ENCODE measurements around the gene EML5.

Gene EML5

GRCh38 chr14:88599326-88599725 is 193.4 kb downstream of the EML5 start:
- H3K36me3 ChIP-seq (ENCODE audit: control insufficient read depth, insufficient read depth, low read length) = no peaks in the 10 kb centered on the region

GRCh38 chr14:88598097-88598675 is 194.6 kb downstream of the EML5 start:
- Histone ChIP-seq H3K27me3 (ENCODE audit: control insufficient read depth, insufficient read depth, low read length) (no peaks in the 10 kb centered on the region), H3K4me2 (ENCODE audit: low read length) (no peak overlapping the region), H3K4me1 (no peaks in the 10 kb centered on the region), H3K9ac (no peak overlapping the region), H3K27ac (no peak overlapping the region), H3K36me3 (ENCODE audit: control insufficient read depth, insufficient read depth, low read length) (no peaks in the 10 kb centered on the region), H2AFZ (no peak overlapping the region), H3K9me3 (ENCODE audit: control insufficient read depth, low read length) (no peaks in the 10 kb centered on the region), H3K4me3 (ENCODE audit: low read depth, low read length) (no peak overlapping the region), H3K79me2 (peaks cover 20% of the 10 kb centered on the region)
- TF ChIP-seq CTCF (IDR thresholded peaks at IDR 0.05) = no peak

More at GRCh38 chr14:88599326-88599725, 193.4 kb downstream of the EML5 start:
- no peaks in the 10 kb centered on the region for H3K9me3 ChIP-seq (ENCODE audit: control insufficient read depth, low read length)
- TF ChIP-seq CTCF (IDR thresholded peaks at IDR 0.05) = no peak
- H3K4me3 ChIP-seq (ENCODE audit: low read depth, low read length) = no peak overlapping the region
- H3K27me3 ChIP-seq (ENCODE audit: control insufficient read depth, insufficient read depth, low read length) = no peaks in the 10 kb centered on the region
- no peak overlapping the region for H3K4me2 ChIP-seq (ENCODE audit: low read length)
- H3K79me2 ChIP-seq = peaks cover 20% of the 10 kb centered on the region
- no peak overlapping the region for H3K27ac ChIP-seq
- no peaks in the 10 kb centered on the region for H3K4me1 ChIP-seq
- no peak overlapping the region for H3K9ac ChIP-seq
- H2AFZ ChIP-seq = no peak overlapping the region

GRCh38 chr14:88597601-88598000 is 195.2 kb downstream of the EML5 start:
- H3K4me3 ChIP-seq (ENCODE audit: low read depth, low read length) = no peak overlapping the region
- H3K4me1 ChIP-seq = no peaks in the 10 kb centered on the region
- H3K4me2 ChIP-seq (ENCODE audit: low read length) = no peak overlapping the region
- no peak overlapping the region for H3K9ac ChIP-seq
- no peak overlapping the region for H2AFZ ChIP-seq
- H3K9me3 ChIP-seq (ENCODE audit: control insufficient read depth, low read length) = no peaks in the 10 kb centered on the region
- H3K27me3 ChIP-seq (ENCODE audit: control insufficient read depth, insufficient read depth, low read length) = no peaks in the 10 kb centered on the region
- peaks cover 20% of the 10 kb centered on the region for H3K79me2 ChIP-seq
- no peak for TF ChIP-seq CTCF (IDR thresholded peaks at IDR 0.05)
- H3K27ac ChIP-seq = no peak overlapping the region
- H3K36me3 ChIP-seq (ENCODE audit: control insufficient read depth, insufficient read depth, low read length) = no peaks in the 10 kb centered on the region

- no peak overlapping the region for H3K4me3 ChIP-seq (ENCODE audit: low read depth, low read length)
- no peak overlapping the region for H3K9ac ChIP-seq
- H3K36me3 ChIP-seq (ENCODE audit: control insufficient read depth, insufficient read depth, low read length) = no peaks in the 10 kb centered on the region
- no peaks in the 10 kb centered on the region for H3K27me3 ChIP-seq (ENCODE audit: control insufficient read depth, insufficient read depth, low read length)
- peaks cover 20% of the 10 kb centered on the region for H3K79me2 ChIP-seq
- H3K9me3 ChIP-seq (ENCODE audit: control insufficient read depth, low read length) = no peaks in the 10 kb centered on the region
- TF ChIP-seq CTCF (IDR thresholded peaks at IDR 0.05) = no peak
- H3K4me2 ChIP-seq (ENCODE audit: low read length) = no peak overlapping the region
- H2AFZ ChIP-seq = no peak overlapping the region
- H3K27ac ChIP-seq = no peak overlapping the region
- H3K4me1 ChIP-seq = no peaks in the 10 kb centered on the region
Observed at GRCh38 chr14:88597038-88597437, 195.7 kb downstream of the EML5 start.

GRCh38 chr14:88592031-88592430 is 200.7 kb downstream of the EML5 start:
- no peak overlapping the region for H3K4me3 ChIP-seq (ENCODE audit: low read depth, low read length)
- no peaks in the 10 kb centered on the region for H3K4me1 ChIP-seq
- H2AFZ ChIP-seq = no peak overlapping the region
- no peak for TF ChIP-seq CTCF (IDR thresholded peaks at IDR 0.05)
- H3K4me2 ChIP-seq (ENCODE audit: low read length) = no peak overlapping the region
- H3K36me3 ChIP-seq (ENCODE audit: control insufficient read depth, insufficient read depth, low read length) = no peaks in the 10 kb centered on the region
- no peak overlapping the region for H3K27ac ChIP-seq
- H3K9ac ChIP-seq = no peak overlapping the region
- no peaks in the 10 kb centered on the region for H3K27me3 ChIP-seq (ENCODE audit: control insufficient read depth, insufficient read depth, low read length)
- H3K79me2 ChIP-seq = peaks cover 15% of the 10 kb centered on the region
- no peaks in the 10 kb centered on the region for H3K9me3 ChIP-seq (ENCODE audit: control insufficient read depth, low read length)
